GM18870 (cell line): Measurements from ENCODE around the gene CCL7.

Source experiments
- ATAC-seq: cut with Tn5 transposase; IDR thresholded peaks from one replicate; pipeline ENCODE4 v1.9.1; 2021; ENCODE audit warnings: moderate library complexity; ENCODE audit not compliant: unreplicated experiment

CCL7 gene

DNA sequence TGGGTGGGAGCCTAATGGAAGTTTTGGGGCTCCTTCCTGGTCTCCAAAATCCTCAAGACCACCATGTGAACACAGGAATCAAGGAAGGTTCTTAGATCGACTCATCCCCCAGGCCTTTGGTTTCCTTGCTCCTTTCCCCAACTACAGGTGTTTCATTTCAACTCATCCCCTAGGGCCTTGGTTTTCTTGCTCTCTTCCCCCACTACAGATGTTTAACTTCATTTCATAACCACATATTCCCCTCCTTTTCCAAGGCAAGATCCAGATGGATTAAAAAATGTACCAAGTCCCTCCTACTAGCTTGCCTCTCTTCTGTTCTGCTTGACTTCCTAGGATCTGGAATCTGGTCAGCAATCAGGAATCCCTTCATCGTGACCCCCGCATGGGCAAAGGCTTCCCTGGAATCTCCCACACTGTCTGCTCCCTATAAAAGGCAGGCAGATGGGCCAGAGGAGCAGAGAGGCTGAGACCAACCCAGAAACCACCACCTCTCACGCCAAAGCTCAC lies 15.3 kb downstream of the CCL7 start, which contains the start of gene CCL11:
Gene CCL11 (plus strand): TSS at position 457 of the 507 bp plus-strand sequence. CDS start 67 bp downstream, outside the sequence.
- ATAC-seq, result no peak

DNA sequence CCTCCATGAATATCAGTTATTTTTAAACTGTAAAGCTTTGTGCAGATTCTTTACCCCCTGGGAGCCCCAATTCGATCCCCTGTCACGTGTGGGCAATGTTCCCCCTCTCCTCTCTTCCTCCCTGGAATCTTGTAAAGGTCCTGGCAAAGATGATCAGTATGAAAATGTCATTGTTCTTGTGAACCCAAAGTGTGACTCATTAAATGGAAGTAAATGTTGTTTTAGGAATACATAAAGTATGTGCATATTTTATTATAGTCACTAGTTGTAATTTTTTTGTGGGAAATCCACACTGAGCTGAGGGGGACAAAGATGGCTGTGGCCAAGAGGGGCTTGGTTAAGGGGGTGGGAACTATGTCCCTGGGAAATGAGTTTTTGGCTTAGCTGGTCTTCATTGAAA lies 17.9 kb downstream of the CCL7 start:
- ATAC-seq, result no peak

GRCh38 chr17:34290586-34290985 lies 20.6 kb downstream of the CCL7 start:
- no peak for ATAC-seq

- no peak for ATAC-seq
Observed at GRCh38 chr17:34291721-34292348, 21.8 kb downstream of the CCL7 start.

DNA sequence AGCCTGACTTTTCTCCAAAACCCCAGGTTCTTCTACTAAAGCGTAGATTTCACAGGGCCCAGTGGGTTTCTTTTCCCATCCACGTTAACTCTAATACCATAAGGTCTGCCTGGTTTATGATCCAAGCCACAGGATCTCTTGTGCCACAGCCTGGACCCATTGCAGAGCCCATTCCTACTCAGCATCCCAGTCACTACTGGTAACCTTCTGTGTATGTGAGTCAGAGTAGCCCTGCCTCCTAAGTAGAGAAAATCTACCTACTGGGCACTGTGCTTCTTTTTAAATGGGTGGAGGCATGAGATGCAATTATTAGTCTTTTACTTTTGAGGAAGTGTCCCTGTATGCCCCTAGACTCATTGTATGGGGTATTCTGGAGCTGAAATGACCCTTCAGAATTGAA lies 29.0 kb downstream of the CCL7 start:
- no peak for ATAC-seq

DNA sequence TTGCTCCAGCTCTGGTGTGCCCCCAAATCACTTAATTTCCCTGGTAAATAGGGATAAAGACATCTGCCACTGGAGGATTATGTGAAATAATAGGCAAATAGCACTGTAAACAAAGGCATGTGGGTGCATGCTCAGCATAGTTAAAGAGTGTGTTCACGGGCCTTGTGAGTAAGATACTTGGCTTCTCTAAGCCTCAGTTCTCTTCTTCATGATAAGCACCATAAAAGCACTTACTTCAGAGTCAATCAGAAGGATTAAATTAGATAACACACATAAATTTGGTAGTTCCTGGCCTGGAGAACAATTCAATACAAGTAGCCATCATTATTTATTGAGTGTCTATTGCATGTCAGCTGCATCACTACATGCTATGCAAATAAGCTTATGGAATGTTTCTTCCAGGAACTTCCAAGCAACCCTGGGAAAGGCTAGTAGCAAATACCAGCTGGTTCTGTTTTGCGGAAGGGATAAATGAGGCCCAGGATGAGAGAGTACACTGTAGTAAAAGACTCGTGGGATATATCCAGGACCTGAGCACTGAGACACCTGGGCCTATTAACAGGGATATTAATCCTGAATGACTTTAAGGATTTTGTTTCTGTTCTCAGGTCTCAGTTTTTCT lies 30.0 kb downstream of the CCL7 start:
- ATAC-seq, result no peak

GRCh38 chr17:34300652-34301370 lies 30.8 kb downstream of the CCL7 start:
- ATAC-seq, result no peak

- ATAC-seq, result no peak
Observed at GRCh38 chr17:34301986-34302385, 32.0 kb downstream of the CCL7 start.

DNA sequence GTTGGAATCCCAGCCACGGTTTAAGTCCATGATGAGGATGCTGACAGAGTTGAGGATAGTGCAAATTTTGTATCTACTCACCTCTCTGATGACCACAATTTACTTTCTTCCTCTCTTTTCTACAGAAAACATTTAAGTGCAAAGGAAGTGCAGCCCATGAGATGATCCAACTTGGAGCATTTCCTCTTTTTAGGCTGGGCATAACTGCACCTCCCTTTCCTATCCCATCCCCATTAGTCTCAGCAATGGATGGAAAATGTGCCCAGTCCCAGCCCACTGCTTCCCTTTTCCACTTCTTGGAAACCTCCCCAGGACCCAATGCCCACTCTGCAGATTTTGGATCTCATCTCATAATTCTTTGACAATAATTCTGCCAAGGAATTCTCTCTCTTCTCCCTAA lies 32.6 kb downstream of the CCL7 start:
- no peak for ATAC-seq

- no peak for ATAC-seq
Observed at GRCh38 chr17:34303606-34304005, 33.6 kb downstream of the CCL7 start.

DNA sequence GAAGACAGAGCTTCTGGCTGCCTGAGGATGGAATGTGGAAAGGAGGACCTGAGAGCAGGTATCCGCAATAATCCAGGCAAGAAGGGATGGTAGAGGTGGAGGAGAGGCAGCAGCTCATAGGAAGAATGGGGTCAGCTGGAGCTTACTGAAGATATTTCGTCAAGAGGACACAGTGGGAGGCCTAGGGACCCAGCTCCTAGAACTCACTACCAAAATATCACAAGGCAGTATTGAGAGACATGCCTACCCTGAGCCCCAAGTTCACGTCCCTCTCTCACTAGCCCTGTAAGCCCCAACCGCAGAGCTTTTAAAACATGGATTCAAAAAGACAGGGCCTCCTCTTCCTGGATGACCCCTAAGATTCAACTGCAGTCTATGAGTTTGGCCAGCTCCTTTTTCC lies 35.0 kb downstream of the CCL7 start:
- ATAC-seq, result no peak

GRCh38 chr17:34305606-34306005 lies 35.6 kb downstream of the CCL7 start:
- ATAC-seq, result no peak

- no peak for ATAC-seq
Observed at GRCh38 chr17:34306466-34306865, 36.4 kb downstream of the CCL7 start.

GRCh38 chr17:34307110-34307509 lies 37.1 kb downstream of the CCL7 start:
- ATAC-seq, result no peak

DNA sequence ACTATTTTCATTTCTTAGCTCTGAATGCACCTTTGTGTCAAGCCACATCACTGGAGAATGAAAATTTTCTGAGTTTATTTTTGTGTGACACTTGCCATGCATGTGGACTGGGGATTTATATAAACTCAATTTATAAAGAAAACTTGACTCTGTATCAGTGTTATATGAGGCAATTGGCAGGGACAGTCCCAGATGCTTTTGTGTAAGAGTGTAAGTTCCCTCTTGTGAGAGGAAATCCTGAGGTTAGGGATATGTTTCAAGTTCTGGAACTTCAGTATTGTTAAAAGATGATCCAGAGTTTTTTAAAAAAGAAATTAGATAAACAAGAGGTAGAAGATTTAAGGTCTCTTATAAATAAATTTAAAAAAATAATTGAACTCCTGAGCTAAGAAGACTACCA lies 38.4 kb downstream of the CCL7 start:
- ATAC-seq, result no peak

DNA sequence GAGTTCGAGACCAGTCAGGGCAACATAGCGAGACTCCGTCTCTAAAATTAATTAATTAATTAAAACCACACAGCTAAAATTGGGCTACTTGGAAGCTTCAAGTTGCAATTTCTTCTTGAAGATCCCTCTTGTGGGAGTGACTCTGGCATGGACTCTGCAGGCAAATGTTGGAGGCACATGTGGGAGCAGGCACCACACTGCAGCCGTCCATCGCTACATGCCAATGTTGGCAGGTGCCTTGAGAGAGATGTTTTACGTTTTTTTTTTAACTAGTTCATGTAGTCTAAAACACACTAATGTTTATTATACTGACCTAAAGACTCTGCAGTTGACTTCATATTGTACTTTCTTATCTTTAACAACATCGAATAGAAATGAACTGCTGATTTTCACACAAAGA lies 41.3 kb downstream of the CCL7 start:
- ATAC-seq, result no peak

GRCh38 chr17:34312080-34312479 lies 42.1 kb downstream of the CCL7 start:
- no peak for ATAC-seq

- ATAC-seq, result no peak
Observed at GRCh38 chr17:34313164-34313563, 43.1 kb downstream of the CCL7 start.

- ATAC-seq, result no peak
Observed at GRCh38 chr17:34314279-34314678, 44.3 kb downstream of the CCL7 start.

DNA sequence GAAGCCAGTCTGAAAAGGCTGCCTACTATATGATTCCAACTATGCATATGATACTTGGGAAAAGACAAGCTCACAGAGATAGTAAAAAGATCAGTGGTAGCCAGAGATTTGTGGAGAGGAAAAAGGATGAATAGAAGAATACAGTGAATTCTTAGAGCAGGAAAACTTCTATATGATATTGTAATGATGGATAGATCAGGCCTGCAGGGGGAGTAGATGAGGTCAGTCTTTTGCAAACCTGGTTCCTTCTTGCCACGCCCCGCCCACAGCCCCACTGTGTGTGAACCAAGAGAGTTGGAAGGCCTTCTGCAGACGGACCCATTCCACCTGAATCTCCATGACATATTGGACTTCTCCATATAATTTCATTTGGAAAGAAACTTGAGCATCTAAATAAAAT lies 48.5 kb downstream of the CCL7 start:
- ATAC-seq, result no peak

GRCh38 chr17:34319039-34319483 lies 49.0 kb downstream of the CCL7 start, which contains the start of gene CCL8:
Gene CCL8, plus strand, starts transcription at chr17:34319435. Its CDS starts 67 bp downstream, at chr17:34319502.
- no peak for ATAC-seq
